ENCODE measurements around the gene GLRA3.
"Not testable (repeated sequence)": the region's sequence is repeated elsewhere in the genome, so short reads cannot be mapped to it uniquely, and the experiment has no call there.

GLRA3 gene

DNA sequence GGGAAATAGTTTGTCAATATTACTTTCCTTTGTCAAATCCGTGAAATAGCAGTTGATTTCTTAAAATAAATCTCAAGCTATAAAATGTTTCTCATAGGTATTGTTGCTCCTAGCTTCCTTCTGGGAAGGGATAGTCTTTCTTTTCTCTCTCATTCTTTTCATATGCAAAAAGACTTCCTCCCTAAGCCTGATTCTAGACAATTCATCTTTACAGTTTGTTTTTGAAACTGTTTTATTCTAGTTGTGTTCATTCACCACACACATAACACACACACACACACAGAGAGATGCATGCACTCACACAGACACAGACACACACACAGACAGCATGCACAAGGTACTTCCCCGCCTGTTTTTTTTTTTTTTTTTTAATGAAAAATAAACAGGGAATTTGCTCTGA is 18.2 kb downstream of the GLRA3 start:
- H3K27ac ChIP-seq: no peak overlapping the region
- TF ChIP-seq, protein P1, sequence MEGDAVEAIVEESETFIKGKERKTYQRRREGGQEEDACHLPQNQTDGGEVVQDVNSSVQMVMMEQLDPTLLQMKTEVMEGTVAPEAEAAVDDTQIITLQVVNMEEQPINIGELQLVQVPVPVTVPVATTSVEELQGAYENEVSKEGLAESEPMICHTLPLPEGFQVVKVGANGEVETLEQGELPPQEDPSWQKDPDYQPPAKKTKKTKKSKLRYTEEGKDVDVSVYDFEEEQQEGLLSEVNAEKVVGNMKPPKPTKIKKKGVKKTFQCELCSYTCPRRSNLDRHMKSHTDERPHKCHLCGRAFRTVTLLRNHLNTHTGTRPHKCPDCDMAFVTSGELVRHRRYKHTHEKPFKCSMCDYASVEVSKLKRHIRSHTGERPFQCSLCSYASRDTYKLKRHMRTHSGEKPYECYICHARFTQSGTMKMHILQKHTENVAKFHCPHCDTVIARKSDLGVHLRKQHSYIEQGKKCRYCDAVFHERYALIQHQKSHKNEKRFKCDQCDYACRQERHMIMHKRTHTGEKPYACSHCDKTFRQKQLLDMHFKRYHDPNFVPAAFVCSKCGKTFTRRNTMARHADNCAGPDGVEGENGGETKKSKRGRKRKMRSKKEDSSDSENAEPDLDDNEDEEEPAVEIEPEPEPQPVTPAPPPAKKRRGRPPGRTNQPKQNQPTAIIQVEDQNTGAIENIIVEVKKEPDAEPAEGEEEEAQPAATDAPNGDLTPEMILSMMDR (conservative IDR thresholded peaks at IDR 0.05): no peak

DNA sequence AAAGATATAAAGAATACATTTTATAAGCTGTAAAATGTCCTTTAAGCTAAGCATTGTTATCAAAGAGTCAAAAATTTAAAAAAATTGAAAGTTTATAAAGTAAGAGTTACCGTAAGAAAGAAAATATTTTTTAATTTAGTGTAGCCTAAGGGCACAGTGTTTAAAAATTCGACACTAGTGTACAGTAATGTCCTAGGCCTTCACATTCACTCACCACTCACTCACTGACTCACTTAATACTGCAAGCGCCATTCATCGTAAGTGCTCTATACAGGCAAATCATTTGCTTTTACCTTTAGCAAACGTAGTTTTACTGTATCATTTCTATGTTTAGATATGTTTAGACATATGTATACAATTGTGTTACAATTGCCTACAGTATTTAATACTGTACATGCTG is 20.2 kb downstream of the GLRA3 start:
- H3K27ac ChIP-seq: no peak overlapping the region
- TF ChIP-seq, protein P1 (conservative IDR thresholded peaks at IDR 0.05): no peak

DNA sequence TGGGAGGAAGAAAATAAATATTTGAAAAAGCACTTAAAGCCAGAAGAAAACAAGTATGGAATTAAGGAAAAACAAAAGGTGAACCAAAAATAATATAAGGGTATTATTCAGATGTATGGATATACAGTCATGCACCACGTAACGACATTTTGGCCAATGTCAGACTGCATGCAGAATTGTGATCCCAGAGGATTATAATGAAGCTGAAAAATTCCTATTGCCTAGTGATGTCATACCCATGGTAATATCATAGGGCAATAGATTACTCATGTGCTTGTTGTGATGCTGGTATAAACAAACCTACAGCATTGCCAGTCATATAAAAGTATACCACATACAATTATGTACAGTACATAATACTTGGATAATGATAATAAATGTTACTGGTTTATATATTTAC is 20.9 kb downstream of the GLRA3 start:
- H3K27ac ChIP-seq: no peak overlapping the region
- TF ChIP-seq, protein P1 (conservative IDR thresholded peaks at IDR 0.05): no peak

DNA sequence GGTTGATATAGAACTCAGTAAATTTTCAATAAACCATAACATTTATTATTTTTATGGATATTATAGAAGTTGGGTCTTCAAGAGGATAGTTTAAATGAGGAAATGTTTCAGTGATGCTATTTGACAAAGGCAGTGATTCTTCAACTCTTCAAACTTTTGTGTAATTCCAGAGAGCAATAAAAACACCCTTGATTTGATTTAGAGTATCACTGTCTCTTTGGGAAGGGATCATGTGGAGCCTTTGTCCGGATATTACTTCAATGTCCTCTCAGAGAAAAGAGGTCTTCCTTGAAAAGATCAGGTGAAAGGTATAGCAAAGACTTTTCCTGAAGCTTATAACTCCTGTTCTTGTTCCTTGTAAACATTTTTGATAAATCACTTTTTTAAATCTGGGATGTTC is 23.3 kb downstream of the GLRA3 start:
- H3K27ac ChIP-seq: no peak overlapping the region
- TF ChIP-seq, protein P1 (conservative IDR thresholded peaks at IDR 0.05): no peak

DNA sequence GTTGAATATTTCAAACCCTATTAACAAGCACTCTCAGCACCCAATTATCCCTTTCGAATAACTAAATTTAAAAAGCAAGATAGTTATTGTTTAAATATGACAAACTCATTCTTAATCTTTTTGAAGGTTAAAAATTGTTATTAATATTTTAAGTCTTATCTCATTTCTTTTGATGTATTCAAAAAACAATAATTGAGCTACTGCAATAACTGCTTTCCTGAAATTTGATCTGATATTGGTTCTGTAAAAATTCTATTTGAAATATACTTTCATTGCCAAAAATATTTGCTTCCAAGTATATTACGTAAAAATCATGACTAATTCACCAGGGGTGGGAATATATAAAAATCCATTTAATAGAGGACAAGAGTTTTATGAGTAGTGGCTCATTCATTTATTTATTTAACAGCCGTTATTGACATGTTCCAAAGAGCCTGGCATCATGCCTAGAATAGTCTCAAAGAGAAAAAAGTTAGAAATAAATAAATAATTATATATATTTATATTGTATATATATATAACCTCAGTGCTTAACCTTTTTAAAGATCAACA is 34.4 kb downstream of the GLRA3 start:
- TF ChIP-seq, protein P1 (conservative IDR thresholded peaks at IDR 0.05): no peak
- H3K27ac ChIP-seq: no peak overlapping the region

DNA sequence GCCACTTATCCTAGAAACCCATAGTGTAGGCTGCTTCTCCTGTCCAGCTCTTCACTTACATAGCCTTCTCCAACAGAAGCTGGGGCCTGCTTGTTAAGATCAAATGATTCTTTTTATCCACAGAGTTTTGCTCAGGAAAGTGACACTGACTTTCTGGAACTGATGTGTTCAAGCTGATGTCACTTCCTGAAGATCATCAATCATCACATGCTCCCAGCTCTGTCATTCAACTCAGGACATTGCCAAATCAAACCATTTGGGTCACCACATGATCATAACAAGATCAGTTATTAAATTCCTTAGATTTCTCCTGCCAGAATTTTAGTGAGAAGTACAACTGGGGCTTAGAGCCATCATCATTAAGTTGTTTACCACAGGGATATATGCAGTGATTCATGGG is 39.4 kb downstream of the GLRA3 start:
- TF ChIP-seq, protein P1 (conservative IDR thresholded peaks at IDR 0.05): no peak
- no peak overlapping the region for H3K27ac ChIP-seq

DNA sequence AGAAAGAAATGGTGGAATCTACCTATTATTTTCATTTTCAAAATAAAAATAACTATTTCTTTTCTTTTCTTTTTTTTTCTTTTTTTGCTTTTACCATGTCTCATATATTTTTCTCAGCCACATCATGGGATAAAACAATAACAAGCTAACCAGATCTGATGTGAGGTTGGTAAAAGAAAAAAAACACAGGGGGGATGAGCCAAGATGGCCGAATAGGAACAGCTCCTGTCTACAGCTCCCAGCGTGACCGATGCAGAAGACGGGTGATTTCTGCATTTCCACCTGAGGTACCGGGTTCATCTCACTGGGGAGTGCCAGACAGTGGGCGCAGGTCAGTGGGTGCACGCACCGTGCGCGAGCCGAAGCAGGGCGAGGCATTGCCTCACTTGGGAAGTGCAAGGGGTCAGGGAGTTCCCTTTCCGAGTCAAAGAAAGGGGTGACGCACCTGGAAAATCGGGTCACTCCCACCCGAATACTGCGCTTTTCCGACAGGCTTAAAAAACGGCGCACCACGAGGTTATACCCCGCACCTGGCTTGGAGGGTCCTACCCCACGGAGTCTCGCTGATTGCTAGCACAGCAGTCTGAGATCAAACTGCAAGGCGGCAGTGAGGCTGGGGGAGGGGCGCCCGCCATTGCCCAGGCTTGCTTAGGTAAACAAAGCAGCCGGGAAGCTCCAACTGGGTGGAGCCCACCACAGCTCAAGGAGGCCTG is 50.6 kb downstream of the GLRA3 start:
- H3K27ac ChIP-seq: not testable (repeated sequence)

DNA sequence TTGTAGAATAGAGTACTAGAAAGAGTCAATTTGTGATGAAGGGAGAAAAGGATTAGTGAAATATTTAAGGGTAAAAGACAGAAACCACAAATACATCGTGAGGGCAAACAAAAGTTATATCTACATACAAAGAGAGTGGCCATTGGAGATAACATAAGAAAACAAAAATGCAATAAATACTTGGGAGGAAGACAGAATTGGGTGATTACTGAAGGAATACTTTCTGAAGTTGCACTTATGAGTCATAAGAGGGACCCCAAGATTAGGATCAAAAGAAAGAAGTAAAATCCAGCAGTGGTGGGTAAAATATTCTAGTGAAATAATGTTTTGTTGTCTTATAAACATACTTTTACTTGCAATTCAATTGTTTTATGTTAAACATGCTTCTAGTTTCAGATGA is 53.7 kb downstream of the GLRA3 start:
- no peak overlapping the region for H3K27ac ChIP-seq
- TF ChIP-seq, protein P1 (conservative IDR thresholded peaks at IDR 0.05): no peak

Data from VCaP (cell line).